ENCODE data around the gene CHCHD6.

The CHCHD6 gene

DNA sequence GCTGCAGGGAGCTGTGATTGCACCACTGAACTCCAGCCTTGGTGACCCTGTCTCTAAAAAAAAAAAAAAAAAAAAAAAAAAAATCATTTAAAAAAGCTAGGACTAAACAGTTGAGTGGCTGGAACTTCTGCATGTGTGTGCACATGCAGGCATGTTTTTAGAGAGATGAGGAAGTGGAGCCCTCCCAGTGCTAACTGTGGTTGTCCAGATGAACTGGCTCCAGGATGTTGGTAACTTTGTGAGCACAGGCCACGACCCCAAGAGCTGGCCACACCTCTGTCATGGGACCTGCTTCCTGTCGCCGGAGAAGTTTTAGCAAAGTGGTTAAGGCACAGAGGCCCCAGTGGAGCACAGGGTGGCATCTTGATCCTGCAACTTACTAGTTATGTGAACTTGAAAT, 27.0 kb downstream of the CHCHD6 start:
- no peak overlapping the region for H3K4me3 ChIP-seq (replicated peaks; ENCODE audit: low read depth, low read length)
- no peak for DNase-seq (ENCODE audit: low read depth)
- TF ChIP-seq, protein P1, sequence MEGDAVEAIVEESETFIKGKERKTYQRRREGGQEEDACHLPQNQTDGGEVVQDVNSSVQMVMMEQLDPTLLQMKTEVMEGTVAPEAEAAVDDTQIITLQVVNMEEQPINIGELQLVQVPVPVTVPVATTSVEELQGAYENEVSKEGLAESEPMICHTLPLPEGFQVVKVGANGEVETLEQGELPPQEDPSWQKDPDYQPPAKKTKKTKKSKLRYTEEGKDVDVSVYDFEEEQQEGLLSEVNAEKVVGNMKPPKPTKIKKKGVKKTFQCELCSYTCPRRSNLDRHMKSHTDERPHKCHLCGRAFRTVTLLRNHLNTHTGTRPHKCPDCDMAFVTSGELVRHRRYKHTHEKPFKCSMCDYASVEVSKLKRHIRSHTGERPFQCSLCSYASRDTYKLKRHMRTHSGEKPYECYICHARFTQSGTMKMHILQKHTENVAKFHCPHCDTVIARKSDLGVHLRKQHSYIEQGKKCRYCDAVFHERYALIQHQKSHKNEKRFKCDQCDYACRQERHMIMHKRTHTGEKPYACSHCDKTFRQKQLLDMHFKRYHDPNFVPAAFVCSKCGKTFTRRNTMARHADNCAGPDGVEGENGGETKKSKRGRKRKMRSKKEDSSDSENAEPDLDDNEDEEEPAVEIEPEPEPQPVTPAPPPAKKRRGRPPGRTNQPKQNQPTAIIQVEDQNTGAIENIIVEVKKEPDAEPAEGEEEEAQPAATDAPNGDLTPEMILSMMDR (IDR thresholded peaks at IDR 0.05; ENCODE audit: low read length, missing control alignments), result no peak

DNA sequence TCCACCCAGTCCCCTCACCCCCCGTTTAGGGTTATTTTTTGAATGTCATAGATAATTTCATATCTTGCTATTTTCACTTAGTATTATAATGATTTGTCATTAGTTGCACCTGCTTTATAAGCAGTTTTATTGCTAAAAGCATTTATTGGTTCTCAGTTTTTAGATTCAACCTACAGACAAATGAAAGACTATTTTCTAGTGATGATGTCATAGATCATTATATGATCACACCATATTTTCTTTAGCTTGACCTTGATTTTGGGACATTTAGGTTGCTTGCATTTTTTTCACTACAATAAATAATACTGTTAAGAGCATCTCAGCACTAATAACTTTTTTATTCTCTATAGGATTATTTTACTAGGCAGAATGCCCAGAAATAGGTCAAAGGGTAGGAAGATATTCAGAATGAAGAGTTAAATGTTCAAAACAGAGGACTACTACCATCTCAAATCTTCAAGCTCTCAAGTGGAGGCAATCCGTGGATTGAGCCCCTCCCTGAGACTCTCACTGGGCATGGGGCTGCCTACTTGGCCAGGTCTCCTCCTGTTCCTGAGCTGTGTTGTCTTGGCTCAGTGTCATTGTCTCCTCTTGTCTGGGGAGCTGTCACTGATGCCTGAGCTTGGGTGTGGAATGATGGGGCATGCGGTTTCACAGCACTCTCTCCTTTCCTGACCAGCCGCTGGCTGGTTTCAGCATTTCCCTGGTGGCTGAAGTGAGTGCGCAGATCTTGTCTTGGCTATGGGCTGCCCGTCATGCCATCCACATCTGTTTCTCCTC, 28.4 kb downstream of the CHCHD6 start:
- no peak for DNase-seq (ENCODE audit: low read depth)
- TF ChIP-seq, protein P1 (IDR thresholded peaks at IDR 0.05; ENCODE audit: low read length, missing control alignments), result no peak
- no peak overlapping the region for H3K4me3 ChIP-seq (replicated peaks; ENCODE audit: low read depth, low read length)

DNA sequence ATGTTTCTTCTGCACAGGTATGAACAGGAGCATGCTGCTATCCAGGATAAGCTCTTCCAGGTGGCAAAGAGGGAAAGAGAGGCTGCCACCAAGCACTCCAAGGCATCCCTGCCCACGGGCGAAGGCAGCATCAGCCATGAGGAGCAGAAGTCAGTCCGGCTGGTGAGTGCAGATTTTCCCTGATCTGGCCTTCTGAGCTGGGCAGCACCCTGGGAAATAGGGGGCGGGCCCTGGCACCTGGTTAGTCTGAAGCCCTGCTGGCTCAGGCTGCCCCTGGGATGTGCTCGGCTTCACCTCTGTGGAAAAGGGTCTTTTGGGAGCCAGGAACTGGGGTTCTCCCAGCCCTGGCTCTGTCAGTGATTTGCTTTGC, 29.0 kb downstream of the CHCHD6 start:
- DNase-seq (ENCODE audit: low read depth), result no peak
- no peak overlapping the region for H3K4me3 ChIP-seq (replicated peaks; ENCODE audit: low read depth, low read length)
- TF ChIP-seq, protein P1 (IDR thresholded peaks at IDR 0.05; ENCODE audit: low read length, missing control alignments), result no peak

DNA sequence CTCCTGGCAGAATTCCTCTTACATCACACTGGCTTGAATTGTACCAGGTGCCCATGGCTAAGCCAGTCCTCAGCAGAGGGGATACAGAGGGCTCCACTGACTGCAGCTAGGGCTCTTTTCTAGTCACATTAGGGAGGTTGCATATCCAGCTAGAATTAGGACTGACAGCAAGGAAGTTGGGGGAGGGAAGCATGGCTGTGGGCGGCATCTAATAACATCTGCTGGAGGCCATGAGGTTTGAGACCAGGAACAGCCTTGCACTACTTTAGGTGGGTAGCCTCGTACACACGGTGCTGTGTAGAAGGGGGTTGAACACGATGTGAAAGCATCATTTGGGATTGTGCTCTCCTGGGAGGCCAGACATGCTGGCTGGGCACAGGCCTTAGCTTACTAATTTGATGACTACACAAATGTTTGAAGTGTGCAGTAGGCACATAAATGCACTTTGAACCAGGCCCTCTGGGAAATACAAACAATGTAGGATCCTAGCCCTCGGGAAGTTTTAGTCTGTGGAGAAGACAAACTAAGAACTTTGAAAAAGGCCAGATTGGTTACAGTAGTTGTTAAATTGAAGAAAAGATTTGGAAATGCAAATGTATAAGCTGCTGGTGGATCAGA, 30.2 kb downstream of the CHCHD6 start:
- no peak for DNase-seq (ENCODE audit: low read depth)
- TF ChIP-seq, protein P1 (IDR thresholded peaks at IDR 0.05; ENCODE audit: low read length, missing control alignments), result no peak
- H3K4me3 ChIP-seq (replicated peaks; ENCODE audit: low read depth, low read length), result no peak overlapping the region

DNA sequence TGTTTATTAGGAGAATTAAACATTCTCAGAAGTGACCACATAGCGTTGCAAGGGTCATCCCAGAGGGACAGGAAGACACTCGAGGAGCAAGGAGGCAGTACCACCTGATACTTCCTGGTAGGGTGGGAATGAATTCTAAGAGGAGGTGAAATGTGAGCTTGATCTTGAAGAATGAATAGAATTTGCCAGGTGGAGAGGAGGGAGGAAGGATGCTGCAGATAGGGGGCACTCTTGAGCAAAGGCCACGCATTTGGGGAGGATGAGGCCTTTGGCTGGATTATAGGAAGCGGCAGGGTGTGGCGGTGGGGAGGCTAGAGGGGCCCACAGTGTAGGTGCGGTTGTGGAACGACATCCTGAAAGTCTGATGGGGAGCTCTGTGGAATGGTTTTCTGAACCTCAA, 33.5 kb downstream of the CHCHD6 start:
- TF ChIP-seq, protein P1 (IDR thresholded peaks at IDR 0.05; ENCODE audit: low read length, missing control alignments), result no peak
- no peak for DNase-seq (ENCODE audit: low read depth)
- H3K4me3 ChIP-seq (replicated peaks; ENCODE audit: low read depth, low read length), result no peak overlapping the region

DNA sequence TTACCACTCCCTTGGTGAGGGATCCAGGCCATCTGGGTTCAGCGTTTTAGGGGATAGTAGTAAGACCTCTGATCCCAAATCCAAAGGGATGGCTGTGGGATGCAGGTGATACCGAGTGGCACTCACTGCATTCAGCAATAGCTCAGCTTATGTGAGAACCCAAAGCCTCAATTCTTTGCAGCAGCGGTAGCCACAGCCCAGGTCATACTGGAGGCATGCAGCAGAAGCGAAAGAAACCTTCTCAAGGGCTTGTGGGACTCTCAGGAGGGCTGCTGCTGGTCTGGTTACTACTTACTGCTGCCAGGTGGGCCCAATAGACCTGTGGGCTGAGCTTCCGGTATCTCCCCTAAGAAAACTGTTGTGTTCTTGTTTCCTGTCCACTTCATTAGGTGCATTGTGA, 38.0 kb downstream of the CHCHD6 start:
- DNase-seq (ENCODE audit: low read depth), result no peak
- TF ChIP-seq, protein P1 (IDR thresholded peaks at IDR 0.05; ENCODE audit: low read length, missing control alignments), result no peak
- no peak overlapping the region for H3K4me3 ChIP-seq (replicated peaks; ENCODE audit: low read depth, low read length)

DNA sequence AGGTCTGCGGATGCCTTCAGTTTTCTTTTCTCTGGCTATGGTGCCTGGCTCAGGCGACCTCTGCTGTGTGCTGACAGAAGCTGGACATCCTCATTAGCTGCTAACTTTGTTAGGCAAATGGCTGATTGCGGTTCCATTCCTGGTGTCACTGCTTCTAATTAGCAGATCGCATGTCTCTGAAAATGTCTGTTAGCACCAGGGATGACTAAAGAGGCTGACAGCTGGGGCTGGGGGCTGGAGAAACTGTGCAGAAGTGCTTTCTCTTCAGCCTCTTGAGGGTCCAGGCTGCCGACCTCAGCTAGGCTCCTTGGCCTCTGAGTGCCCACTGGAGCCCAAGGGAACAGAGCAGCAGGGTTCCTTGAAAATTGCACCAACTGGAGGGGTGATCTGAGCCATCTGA, 39.3 kb downstream of the CHCHD6 start:
- no peak overlapping the region for H3K4me3 ChIP-seq (replicated peaks; ENCODE audit: low read depth, low read length)
- no peak for DNase-seq (ENCODE audit: low read depth)
- TF ChIP-seq, protein P1 (IDR thresholded peaks at IDR 0.05; ENCODE audit: low read length, missing control alignments), result no peak
